ENCODE measurements around the gene REXO5. TPM values are rescaled to one million over a fixed set of nuclear protein-coding genes. Genes with fewer than 3 reads are reported as not detected.

Gene REXO5
- total and polyA plus RNA-seq, 10 of the 15 experiments (the other 5 are each of a cell fraction or from before 2014, with no cell fraction given) = 3.8 to 15.5 (median 10.1) TPM

DNA sequence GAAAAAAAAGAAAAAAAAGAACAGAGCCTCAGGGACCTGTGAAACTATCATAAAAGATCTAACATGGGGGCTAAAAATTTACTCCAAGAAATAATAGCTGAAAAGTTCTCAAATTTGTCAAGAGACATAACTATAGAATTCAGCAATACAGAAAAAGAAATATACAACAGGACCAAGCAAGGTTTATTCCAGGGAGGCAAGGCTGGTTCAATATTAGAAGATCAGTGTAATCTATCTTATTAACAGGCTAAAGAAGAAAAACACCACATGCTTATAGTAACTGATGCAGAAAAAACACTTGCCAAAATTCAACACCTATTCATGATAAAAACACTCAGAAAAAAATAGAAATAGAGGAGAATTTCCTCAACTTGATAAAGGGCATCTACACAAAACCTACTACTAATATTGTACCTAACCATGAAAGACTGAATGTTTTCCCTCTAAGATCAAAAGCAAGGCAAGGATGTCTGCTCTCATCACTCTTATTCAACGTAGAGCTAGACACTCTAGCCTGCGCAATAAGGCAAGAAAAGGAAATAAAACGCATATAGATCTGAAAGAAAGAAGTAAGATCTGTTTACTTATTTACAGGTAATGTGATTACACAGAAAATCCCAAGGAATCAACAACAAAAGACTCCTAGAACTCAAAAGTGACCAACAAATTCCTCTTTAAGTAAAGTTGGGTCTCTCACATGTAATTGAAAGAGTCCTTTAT is 43.8 kb upstream of the REXO5 start:
- Histone ChIP-seq H4K20me1 (ENCODE audit: control insufficient read depth, insufficient read depth) (no peaks in the 10 kb centered on the region), H3K4me2 (ENCODE audit: control insufficient read depth, insufficient read depth) (peak overlapping the region; percentile 85; the same call in 1 of the 2 replicates), H3K9me3 (replicated peaks; ENCODE audit: control insufficient read depth, insufficient read depth, low read length) (peaks cover 2% of the 10 kb centered on the region; the same call in 1 of the 3 replicates), H2AFZ (ENCODE audit: control insufficient read depth, low read depth, low read length) (no peak overlapping the region; the same call in 1 of the 2 replicates), H3K36me3 (ENCODE audit: control insufficient read depth in 2 of 2, insufficient read depth in 2 of 2, low read length in 1 of 2) (no peaks in the 10 kb centered on the region), H3K27me3 (replicated peaks in 1 of 2; ENCODE audit: control insufficient read depth in 2 of 2, insufficient read depth in 2 of 2, low read length in 1 of 2) (no peaks in the 10 kb centered on the region), H3K4me1 (ENCODE audit: control insufficient read depth, insufficient read depth, low read length) (peaks cover 2% of the 10 kb centered on the region; the same call in 1 of the 2 replicates), H3K79me2 (ENCODE audit: control insufficient read depth, insufficient read depth, low read length) (no peaks in the 10 kb centered on the region), H3K4me3 (peak overlapping the region; percentile 59; the same call in 1 of the 2 replicates), H3K27ac (ENCODE audit: control insufficient read depth, insufficient read depth) (no peak overlapping the region), H3K9ac (ENCODE audit: control insufficient read depth, insufficient read depth, low read length) (no peak overlapping the region)
- ChIA-PET SMC1A (ENCODE audit: uncharacterized antibody, unreplicated experiment) (interaction anchor here (0.7 to 1.5 kb wide), 2 partner anchors 8 to 21 kb away, joined by 3 to 4 read pairs; partner anchors contain the start of gene THUMPD1), POLR2A (interaction anchor here (0.6 kb wide), 1 partner anchor 11 kb away, joined by 5 read pairs; no protein-coding TSS in a partner anchor), RAD21 (ENCODE audit: unreplicated experiment) (no interaction called here), CTCF (interaction anchor here (1.0 to 1.2 kb wide), 2 partner anchors 12 to 42 kb away, joined by 3 read pairs; no protein-coding TSS in a partner anchor)
- no peak for FAIRE-seq
- in situ Hi-C loops (cut with MboI) = no loop called here
- TF ChIP-seq NFYB (IDR thresholded peaks at IDR 0.05; ENCODE audit: insufficient read depth, low read depth, low read length) (no peak), KAT2A (conservative IDR thresholded peaks at IDR 0.05; ENCODE audit: control insufficient read depth, low read depth, low read length) (no peak), MYB (IDR thresholded peaks at IDR 0.05; ENCODE audit: borderline replicate concordance, low read depth, low read length) (no peak), NFXL1 (IDR thresholded peaks at IDR 0.05; ENCODE audit: borderline replicate concordance) (no peak), MYC (IDR thresholded peaks at IDR 0.05; ENCODE audit: insufficient read depth, insufficient read length, insufficient replicate concordance, low read length, severe bottlenecking) (no peak), RELA (IDR thresholded peaks at IDR 0.05; ENCODE audit: borderline replicate concordance, partially characterized antibody) (no peak), ZNF274 (IDR thresholded peaks at IDR 0.05; ENCODE audit: insufficient read depth, insufficient read length) (no peak), RFX5 (IDR thresholded peaks at IDR 0.05; ENCODE audit: low read depth, low read length) (no peak), ZNF207 (IDR thresholded peaks at IDR 0.05; ENCODE audit: borderline replicate concordance) (no peak), IRF4 (IDR thresholded peaks at IDR 0.05; ENCODE audit: low read depth, low read length) (no peak), HDAC6 (IDR thresholded peaks at IDR 0.05; ENCODE audit: unreplicated experiment) (no peak), ZSCAN29 (IDR thresholded peaks at IDR 0.05) (no peak), ASH2L (IDR thresholded peaks at IDR 0.05; ENCODE audit: borderline replicate concordance, low read depth) (no peak)
- TF ChIP-seq, protein P1, sequence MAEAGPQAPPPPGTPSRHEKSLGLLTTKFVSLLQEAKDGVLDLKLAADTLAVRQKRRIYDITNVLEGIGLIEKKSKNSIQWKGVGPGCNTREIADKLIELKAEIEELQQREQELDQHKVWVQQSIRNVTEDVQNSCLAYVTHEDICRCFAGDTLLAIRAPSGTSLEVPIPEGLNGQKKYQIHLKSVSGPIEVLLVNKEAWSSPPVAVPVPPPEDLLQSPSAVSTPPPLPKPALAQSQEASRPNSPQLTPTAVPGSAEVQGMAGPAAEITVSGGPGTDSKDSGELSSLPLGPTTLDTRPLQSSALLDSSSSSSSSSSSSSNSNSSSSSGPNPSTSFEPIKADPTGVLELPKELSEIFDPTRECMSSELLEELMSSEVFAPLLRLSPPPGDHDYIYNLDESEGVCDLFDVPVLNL (IDR thresholded peaks at IDR 0.05; ENCODE audit: low read depth, low read length) = no peak
- TF ChIP-seq, protein P2, sequence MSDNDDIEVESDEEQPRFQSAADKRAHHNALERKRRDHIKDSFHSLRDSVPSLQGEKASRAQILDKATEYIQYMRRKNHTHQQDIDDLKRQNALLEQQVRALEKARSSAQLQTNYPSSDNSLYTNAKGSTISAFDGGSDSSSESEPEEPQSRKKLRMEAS (IDR thresholded peaks at IDR 0.05; ENCODE audit: low read depth, low read length) = no peak
- TF ChIP-seq, protein P3, sequence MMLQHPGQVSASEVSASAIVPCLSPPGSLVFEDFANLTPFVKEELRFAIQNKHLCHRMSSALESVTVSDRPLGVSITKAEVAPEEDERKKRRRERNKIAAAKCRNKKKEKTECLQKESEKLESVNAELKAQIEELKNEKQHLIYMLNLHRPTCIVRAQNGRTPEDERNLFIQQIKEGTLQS (IDR thresholded peaks at IDR 0.05; ENCODE audit: borderline replicate concordance, extremely low read depth, low read depth, low read length) = no peak
- TF ChIP-seq, protein P4, sequence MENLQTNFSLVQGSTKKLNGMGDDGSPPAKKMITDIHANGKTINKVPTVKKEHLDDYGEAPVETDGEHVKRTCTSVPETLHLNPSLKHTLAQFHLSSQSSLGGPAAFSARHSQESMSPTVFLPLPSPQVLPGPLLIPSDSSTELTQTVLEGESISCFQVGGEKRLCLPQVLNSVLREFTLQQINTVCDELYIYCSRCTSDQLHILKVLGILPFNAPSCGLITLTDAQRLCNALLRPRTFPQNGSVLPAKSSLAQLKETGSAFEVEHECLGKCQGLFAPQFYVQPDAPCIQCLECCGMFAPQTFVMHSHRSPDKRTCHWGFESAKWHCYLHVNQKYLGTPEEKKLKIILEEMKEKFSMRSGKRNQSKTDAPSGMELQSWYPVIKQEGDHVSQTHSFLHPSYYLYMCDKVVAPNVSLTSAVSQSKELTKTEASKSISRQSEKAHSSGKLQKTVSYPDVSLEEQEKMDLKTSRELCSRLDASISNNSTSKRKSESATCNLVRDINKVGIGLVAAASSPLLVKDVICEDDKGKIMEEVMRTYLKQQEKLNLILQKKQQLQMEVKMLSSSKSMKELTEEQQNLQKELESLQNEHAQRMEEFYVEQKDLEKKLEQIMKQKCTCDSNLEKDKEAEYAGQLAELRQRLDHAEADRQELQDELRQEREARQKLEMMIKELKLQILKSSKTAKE (IDR thresholded peaks at IDR 0.05; ENCODE audit: low read depth, poor library complexity, severe bottlenecking) = no peak
- TF ChIP-seq, protein P5, sequence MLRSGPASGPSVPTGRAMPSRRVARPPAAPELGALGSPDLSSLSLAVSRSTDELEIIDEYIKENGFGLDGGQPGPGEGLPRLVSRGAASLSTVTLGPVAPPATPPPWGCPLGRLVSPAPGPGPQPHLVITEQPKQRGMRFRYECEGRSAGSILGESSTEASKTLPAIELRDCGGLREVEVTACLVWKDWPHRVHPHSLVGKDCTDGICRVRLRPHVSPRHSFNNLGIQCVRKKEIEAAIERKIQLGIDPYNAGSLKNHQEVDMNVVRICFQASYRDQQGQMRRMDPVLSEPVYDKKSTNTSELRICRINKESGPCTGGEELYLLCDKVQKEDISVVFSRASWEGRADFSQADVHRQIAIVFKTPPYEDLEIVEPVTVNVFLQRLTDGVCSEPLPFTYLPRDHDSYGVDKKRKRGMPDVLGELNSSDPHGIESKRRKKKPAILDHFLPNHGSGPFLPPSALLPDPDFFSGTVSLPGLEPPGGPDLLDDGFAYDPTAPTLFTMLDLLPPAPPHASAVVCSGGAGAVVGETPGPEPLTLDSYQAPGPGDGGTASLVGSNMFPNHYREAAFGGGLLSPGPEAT (IDR thresholded peaks at IDR 0.05; ENCODE audit: low read depth) = no peak
- DNase-seq (ENCODE audit: low read depth, low spot score) = no peak
- BruUV-seq (replicated peaks) = no TSS peak
- ATAC-seq = no peak
- WGBS (ENCODE audit: insufficient coverage, insufficient replicate concordance, low lambda C conversion rate, missing lambda C conversion rate) = 92% methylated on average over 3 of the region's 3 CpGs
- intact Hi-C loops (cut with micrococcal nuclease; ENCODE audit: unreplicated experiment) = no loop called here
